ENCODE measurements around the gene TBC1D14.

TBC1D14 gene

DNA sequence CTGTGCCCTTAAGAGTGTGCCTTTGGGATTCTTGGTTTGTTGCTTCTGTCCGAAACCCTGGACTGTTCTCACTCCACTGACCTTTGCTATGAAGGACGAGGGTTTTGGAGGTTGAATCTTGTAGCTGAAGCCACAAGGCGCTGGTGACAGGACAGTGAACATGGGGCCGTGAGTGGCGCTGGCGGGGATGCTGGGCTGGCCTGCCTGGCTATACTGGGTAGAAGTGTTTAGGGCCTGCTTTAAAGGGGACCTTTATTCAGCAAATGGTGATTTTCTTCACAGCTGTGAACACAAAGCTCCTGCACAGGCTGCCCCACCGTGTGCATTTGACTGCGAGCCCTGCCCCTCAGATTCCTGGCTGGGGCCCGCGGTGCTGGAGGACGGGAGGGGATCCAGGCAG, 106.5 kb downstream of the TBC1D14 start:
- in situ Hi-C loops (cut with MboI; ENCODE audit: low sequenced_read_pairs), result no loop called here

DNA sequence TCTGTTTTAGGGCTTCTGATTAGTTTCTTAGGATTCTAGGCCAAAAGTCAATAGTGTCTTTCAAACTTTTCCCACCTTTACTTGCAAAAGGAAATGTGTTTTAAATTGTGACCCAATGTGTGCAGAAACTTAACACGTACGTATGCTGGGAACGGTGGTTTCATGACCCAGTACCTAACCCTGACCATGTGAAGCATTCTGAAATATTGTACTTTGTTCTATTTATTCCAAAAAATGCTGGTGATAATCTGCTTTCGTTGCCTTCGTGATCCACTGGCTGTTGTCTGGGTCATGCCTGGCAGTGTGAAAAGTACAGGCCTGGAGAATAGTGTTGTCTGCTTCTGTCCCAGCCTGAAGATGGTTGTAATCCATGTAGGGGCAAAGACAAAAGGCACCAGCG, 106.9 kb downstream of the TBC1D14 start:
- in situ Hi-C loops (cut with MboI; ENCODE audit: low sequenced_read_pairs), result no loop called here

DNA sequence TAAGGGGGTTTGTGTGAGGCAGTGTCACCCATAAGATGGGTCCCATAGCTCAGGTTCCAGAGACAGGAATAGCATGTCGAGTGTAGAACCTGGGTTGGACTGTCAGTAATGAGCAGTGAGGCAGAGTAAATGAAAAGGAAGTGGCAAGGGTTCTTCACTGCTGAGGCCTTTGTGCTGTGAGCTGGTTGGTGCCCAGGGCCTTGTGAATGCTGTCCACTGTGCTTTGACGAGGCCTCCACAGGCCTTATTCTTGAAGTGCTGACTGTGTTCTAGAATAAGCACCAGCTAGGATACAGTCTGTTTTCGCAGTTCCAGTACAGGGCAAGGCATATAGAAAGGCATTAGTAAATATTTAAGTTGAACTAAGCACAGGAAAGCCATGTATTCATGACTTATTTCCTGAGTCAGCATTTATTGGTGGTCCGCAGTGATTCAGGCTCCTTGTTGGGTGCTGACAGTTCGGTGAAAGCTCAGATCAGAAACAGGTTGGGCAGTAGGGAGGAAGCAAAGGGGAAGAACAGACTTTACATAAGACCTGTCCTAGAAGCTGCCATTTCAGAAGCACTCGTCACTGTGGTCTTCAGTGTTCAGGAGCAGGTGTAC, 107.9 kb downstream of the TBC1D14 start:
- in situ Hi-C loops (cut with MboI; ENCODE audit: low sequenced_read_pairs), result no loop called here

DNA sequence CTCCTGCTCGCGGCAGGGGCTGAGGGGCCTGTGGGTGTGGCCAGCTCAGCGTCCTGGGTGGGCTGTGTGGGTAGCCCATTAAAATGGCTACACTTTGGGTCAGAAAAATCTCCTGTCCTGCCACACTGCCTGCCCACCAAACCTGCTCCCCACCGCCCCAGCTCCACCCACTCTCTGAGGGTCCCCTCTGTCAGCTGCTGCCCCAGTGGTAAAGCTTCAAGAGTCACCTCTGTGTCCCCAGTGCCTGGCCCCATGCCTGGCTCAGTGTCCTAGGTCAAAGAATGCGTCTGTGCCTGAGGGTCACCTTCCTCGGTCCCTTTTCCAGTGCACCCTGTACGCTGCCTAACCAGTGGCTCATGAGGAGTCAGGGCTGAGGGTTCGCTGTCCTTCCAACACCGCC, 108.7 kb downstream of the TBC1D14 start:
- in situ Hi-C loops (cut with MboI; ENCODE audit: low sequenced_read_pairs), result no loop called here

DNA sequence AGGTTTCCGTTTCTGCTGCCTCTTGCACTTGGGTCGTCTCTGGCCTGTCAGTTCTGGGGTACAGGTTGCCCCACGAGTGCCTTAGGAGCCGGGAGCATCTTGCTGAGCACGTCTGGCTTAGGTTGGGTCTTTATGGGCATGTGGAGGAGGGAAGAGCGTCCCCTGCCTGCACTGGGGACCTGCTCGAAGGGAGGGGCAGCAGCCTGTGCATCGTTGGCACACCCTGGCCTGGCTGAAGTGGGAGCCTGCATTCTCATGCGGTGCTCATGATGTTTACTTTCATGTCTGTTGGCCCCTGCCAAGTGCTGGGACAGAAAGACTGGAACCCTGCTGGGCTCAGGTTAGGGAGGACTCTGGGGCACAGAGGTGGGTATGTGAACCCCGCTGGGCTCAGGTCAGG, 109.7 kb downstream of the TBC1D14 start:
- in situ Hi-C loops (cut with MboI; ENCODE audit: low sequenced_read_pairs), result no loop called here

DNA sequence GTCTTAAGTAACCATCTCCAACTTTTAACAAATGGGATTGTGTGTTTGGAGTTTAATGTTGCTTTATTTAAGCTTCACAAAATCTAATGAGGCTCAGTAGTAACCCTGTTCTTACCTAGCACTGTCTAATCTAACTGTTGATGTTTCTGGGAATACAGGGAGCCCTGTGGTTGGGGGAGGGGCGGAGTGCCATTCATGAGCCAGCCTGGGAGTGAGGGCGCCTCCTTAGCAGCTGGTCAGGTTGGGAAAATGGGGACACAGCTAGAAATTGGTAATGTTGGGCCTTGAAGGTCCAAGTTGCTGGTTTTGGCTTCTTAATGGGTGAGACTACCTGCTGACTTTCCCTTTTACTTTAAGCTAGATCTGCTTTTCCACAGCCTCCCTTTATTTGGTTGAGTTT, 110.7 kb downstream of the TBC1D14 start:
- in situ Hi-C loops (cut with MboI; ENCODE audit: low sequenced_read_pairs), result no loop called here

DNA sequence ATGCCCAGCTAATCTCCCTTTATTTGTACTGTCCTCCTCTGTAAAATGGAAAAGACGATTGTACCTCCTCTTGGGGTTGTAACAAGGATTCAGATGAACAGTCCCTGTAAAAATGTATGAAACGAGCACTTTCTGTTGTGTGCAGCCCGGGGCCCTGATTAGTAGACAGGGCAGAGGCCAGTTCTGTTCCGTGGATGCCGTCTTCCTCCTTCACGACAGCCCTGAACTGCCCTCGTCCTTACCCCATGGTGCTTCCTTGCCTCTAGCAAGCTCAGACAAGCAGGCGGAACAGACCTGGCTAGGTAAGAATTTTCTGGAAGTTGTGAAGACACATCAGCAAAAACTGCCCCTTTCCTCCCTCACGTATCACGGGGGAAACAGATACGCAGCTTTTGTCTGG, 111.2 kb downstream of the TBC1D14 start:
- in situ Hi-C loops (cut with MboI; ENCODE audit: low sequenced_read_pairs), result no loop called here

DNA sequence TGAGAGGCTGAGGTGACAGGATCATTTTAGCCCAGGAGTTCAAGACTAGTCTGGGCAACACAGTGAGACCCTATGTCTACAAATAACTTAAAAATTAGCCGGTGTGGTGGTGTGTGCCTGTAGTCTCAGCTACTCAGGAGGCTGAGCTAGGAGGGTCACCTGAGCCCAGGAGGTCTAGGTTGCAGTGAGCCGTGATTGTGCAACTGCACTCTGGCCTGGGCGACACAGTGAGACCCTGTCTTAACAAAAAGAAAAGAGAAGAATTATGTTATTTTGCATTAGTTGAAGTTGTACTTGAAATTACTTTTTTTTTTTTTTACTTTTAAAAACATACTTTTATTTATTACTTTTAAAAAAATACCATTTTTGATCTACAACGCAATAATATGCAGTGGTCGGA, 111.7 kb downstream of the TBC1D14 start:
- in situ Hi-C loops (cut with MboI; ENCODE audit: low sequenced_read_pairs), result no loop called here

DNA sequence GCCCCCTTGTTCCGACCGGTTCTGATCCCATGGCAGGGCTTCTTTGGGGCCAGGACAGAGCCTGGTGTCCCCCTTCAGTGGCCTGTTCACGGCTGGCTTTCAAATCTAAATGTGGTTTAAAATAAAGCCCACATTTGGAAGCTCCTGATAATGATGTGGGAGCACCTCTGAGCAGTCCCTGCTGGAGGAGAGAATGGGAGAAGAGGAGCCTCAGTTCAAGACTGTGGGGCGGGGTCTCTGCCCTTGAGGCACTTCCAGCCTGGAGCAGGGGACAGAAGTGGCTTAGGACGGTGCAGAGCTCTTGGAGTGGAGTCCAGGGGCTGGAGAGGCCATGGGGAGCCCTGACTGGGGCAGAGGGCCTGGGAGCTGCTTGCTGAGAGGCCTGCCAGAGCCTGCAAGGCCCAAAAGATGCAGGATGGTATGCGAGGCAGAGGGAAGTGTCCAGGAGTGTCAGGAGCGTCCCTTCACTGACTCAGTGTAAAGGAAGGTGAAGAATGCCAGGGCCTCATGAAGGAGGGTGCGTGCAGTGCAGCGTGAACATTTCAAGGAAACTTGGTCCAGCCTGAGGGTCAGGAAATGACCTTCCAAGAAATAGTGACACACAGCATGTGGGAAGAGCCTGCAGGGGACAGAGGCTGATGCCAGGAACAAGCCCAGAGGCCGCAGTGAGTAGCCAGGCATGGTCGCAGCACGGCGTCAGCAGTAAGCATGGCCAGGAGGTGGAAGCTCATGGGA, 112.5 kb downstream of the TBC1D14 start:
- in situ Hi-C loops (cut with MboI; ENCODE audit: low sequenced_read_pairs), result no loop called here

DNA sequence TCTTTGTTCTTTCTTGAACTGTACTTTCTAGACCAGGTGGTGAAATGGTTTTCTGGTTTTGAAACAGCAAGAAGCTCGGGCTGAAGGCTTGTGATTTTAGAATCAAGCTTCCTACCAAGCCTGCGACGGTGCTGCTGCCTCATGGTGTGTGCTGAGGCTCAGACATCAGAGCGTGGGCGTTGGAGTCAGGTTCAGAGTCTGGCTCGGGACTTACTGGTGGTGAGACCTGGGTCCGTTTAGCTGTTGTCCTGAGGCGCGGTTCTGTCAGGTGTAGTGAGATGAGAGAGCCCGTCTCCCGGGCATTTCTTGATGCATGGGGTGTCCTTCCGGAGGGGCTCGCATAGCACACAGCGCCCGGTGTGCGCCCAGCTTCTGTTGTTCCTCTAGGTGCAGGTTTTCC, 113.9 kb downstream of the TBC1D14 start:
- in situ Hi-C loops (cut with MboI; ENCODE audit: low sequenced_read_pairs), result no loop called here

DNA sequence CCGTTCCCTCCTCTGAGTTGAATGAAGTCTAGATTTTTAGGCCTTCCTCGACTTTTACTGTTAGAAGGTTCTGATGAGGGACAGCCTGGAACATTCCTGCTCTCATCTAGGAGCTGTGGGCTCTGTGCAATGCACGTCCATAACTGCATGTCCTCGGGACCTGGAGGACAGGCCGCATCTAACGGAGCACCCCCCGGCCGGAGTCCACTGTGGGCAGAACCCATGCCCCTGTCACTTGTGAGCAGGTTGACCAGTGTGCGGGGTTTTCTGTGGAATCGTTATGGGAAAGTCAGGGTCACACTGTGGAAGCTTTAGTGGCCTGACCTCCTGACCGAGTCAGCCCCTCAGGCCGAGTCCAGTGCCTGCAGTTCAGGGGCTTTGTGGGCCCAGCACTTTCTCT, 114.3 kb downstream of the TBC1D14 start:
- in situ Hi-C loops (cut with MboI; ENCODE audit: low sequenced_read_pairs), result no loop called here

DNA sequence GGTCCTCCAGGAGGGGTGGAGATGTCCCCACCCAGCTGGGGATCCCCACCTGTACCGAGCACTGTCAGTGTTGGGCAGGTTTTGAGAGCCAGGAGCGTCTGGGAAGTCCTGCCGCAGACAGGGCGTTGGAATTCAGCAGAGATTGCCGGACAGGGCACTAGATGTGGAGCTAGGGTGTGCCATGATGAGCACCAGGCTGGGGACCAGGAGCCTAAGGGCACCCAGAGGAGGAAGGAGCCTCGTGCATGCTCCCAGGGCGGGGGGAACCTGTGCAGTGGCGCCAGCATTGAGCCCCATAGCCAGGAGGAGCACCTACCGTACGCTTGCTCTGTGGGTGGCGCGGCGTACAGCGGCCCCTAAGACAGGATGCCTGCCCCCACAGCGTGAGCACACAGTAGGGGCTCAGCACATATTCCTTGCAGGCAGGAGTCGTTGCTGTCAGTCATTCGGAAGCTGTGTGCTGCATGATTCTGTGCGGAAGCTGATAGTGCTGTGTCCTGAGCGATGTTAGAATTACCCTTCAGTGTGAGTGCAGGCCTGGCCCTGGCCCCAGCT, 114.8 kb downstream of the TBC1D14 start:
- in situ Hi-C loops (cut with MboI; ENCODE audit: low sequenced_read_pairs), result no loop called here

DNA sequence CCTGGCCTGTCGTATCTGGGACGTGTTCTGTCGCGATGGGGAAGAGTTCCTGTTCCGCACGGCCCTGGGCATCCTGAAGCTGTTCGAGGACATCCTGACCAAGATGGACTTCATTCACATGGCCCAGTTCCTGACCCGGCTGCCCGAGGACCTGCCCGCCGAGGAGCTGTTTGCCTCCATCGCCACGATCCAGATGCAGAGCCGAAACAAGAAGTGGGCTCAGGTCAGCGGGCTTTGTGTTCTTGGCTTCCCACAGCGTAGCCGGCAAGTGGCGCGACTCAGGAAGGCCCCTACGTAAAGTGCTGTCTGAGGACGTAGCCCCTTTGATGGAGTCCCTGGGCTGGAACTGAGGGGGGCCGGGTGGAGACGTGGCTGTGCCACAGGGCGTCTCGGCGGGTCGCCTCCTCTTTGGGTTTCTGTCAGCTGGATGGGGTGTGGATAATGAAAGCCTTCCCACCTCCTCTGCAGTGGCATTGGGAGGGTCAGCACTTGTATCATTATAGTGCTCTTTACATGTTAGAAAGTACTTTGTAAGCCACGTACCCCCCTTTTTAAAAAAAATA, 115.5 kb downstream of the TBC1D14 start:
- in situ Hi-C loops (cut with MboI; ENCODE audit: low sequenced_read_pairs), result no loop called here

DNA sequence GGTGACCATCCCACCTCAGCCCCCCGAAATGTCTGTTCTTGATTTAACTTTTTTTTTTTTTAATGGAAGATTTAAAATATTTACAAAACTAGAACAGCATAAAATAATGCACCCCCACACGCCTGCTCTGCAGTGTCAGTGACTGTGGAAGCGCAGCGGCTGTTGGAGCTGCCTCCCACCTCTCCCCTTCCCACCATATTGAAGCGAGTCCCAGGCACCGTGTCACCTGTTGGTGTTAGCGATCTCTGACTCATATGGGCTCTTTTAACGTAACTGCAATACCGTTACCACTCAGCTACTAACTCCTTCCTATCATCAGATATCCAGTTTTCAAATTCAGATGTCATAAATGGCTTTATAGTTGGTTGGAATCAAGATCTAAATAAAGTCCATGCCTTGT, 116.5 kb downstream of the TBC1D14 start:
- in situ Hi-C loops (cut with MboI; ENCODE audit: low sequenced_read_pairs), result no loop called here

DNA sequence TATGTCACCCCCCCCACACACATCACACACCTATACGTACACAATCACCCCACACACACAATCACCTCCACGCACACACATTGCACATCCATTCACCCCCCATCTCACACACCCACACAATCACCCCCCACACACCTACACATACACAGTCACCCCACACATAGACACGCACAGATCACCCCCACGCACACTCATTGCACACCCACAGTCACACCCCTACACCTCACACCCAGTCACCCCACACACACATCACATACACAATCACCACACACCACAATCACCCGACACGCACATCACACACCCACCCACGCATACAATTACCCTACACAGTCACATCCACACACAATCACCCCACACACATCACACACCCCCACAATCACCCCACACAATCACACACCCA, 117.7 kb downstream of the TBC1D14 start:
- in situ Hi-C loops (cut with MboI; ENCODE audit: low sequenced_read_pairs), result no loop called here

DNA sequence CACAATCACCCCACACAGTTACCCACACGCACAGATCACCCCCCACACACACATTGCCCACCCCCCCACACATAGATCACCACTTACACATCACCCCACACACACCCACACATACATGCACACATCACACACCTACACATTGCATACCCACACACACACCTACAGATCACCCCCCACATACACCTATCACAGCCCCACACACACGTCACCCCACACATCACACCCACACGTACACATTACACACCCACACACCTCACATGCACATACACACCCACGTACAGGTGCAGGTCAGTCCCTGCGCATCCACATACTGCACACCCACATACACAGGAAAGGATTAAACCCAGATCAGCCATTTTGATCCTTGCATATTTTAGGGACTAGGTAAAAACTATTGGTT, 118.3 kb downstream of the TBC1D14 start:
- in situ Hi-C loops (cut with MboI; ENCODE audit: low sequenced_read_pairs), result no loop called here

DNA sequence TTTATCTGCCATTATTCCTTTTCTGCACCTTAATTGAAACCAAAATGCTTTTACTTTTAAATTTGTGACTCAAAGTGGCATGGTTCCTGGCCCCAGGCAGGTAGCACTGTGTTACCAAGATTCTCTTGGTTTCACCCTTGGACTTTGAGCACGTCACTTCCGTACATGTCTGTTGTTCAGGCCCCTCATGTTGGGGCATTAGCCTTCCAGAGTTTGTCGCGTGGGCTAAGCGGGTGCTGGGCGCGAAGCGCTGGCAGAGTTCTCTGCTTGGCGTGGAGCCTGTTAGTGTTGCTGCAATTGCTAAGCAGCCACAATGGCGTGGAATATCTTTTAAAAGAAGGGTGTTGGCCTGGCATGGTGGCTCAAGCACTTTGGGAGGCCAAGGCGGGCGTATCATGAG, 119.6 kb downstream of the TBC1D14 start:
- in situ Hi-C loops (cut with MboI; ENCODE audit: low sequenced_read_pairs), result no loop called here

DNA sequence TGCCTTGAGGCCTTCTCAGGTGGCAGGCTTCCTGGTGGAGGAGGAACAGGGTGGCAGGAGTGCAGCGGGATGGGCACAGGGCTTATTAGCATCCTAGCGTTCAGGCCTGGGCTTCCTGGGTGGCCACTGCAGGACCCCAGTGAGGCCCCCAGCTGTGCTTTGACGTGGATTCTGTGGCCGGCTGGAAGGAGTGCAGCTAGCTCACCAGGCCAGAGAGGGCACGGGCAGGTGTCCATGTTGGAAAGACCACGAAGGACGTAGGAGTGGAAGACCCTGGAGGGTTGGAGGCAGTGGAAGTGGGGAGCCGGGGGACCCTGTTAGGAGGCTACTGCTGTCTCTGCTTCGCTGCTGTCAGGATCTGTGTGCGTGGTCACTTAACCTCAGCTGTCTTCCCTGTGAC, 120.3 kb downstream of the TBC1D14 start:
- in situ Hi-C loops (cut with MboI; ENCODE audit: low sequenced_read_pairs), result no loop called here

DNA sequence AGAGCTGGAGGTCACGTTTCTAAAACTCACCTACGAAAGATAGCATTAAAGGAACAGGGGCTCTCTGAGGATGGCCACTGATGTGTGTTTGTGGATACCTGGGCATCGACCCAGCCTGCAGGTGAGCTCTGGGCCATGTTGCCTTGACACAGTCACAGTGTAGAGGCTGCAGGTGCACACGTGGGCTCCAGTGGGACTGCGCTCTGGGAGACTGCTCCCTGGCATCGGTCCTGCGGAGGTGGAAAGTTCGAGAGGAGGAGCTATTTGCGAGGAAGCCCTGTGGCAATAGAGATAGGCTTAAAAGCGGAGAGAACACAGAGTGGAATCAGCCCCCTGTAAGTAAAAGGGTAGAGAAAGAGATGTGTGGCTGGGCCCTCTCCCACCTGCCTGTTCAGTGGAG, 121.2 kb downstream of the TBC1D14 start:
- in situ Hi-C loops (cut with MboI; ENCODE audit: low sequenced_read_pairs), result no loop called here

DNA sequence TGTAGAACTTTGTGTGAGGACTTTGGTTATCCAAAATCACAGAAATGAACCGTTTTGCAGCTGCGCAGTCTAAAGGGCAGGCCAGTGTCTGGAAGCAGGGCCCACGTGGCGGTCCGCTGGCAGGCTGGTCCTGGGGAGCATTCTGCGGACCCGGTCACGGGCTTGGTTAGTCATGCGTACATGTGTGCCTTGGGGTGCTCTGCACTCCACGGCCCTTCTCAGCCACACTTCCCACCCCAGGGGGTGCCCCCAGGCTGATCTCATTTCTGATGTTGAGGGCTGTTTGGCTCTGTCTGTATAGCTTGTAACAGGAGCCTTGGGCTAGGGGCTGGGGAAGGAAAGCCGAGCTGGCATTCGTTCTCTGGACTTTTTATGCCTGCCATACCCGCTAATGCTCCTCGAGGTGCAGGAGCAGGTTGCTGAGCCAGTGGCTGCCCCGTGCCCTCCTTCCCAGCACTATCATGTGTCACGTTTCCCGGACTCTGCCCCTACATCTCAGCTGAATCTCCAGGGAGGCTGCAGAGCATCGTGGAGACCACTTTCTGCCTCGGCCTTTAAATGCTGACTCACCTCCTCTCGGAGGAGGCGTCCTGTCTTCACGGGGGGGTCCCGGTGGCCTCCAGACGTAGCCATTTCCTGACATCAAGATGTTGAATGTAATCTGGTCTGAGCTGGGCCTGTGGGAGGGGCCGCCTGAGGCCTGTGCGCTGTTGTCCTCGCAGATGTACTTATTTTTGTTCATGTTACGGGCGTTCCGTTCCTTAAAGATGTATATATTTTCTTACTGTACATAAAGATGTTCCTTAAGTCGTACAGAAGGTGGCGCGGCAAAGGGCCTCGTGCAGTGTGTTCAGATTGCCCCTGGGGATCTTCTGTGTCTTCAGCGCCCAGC, 122.2 kb downstream of the TBC1D14 start:
- in situ Hi-C loops (cut with MboI; ENCODE audit: low sequenced_read_pairs), result no loop called here

DNA sequence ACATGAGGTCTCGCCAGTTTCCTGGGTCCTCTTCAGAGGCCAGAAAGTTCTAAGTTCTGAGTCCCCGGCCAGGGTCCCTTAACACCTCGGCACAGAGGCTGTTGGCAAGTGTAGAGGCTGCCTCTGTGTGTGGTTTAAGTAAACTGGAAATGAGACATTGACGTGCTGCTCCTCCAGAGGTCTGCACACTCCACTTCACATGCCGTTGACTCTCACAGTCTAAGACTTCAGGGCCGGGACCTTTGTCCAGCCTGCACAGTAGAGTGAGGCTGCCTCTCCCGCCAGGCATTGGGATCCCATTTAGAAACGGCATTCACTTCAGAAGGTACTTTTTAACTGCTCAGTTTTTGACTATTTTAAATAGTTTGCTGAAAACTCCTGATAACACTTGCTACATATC, 123.0 kb downstream of the TBC1D14 start:
- in situ Hi-C loops (cut with MboI; ENCODE audit: low sequenced_read_pairs), result no loop called here
